IMR-90 (cell line): ENCODE measurements around the gene RGS3.

Experiments used
- BHLHE40 ChIP-seq: fragments of 150-350 bp; IDR thresholded peaks from 2 replicates; pipeline ENCODE4 v1.6.1; 2016; ENCODE audit warnings: mild to moderate bottlenecking, low read depth, low read length
- CEBPB ChIP-seq: IDR thresholded peaks from 2 replicates; pipeline ENCODE4 v1.6.1; 2012; ENCODE audit warnings: low read depth, low read length, improper control_type of control experiment
- CHD1 ChIP-seq: IDR thresholded peaks from 2 replicates; pipeline ENCODE4 v1.6.1; 2012; ENCODE audit warnings: low read depth, low read length, improper control_type of control experiment
- CTCF ChIP-seq: conservative IDR thresholded peaks from 2 replicates; pipeline ENCODE4 v1.5.1; 2012; ENCODE audit warnings: mild to moderate bottlenecking, low read depth, low read length, improper control_type of control experiment
- FOS ChIP-seq: fragments of 150-350 bp; IDR thresholded peaks from 2 replicates; pipeline ENCODE4 v1.6.1; 2016; ENCODE audit warnings: low read depth, low read length
- MAZ ChIP-seq: IDR thresholded peaks from 2 replicates; pipeline ENCODE4 v1.6.1; 2012; ENCODE audit warnings: low read depth, mild to moderate bottlenecking, low read length, improper control_type of control experiment, moderate library complexity, borderline replicate concordance
- MXI1 ChIP-seq: IDR thresholded peaks from 2 replicates; pipeline ENCODE4 v1.6.1; 2012; ENCODE audit warnings: low read depth, mild to moderate bottlenecking, low read length, moderate library complexity, borderline replicate concordance
- POLR2A ChIP-seq: IDR thresholded peaks from 2 replicates; pipeline ENCODE4 v1.6.1; 2012; ENCODE audit warnings: mild to moderate bottlenecking, low read depth, low read length
- RAD21 ChIP-seq: IDR thresholded peaks from 2 replicates; pipeline ENCODE4 v1.6.1; 2012; ENCODE audit warnings: low read length, improper control_type of control experiment
- RCOR1 ChIP-seq: IDR thresholded peaks from 2 replicates; pipeline ENCODE4 v1.6.1; 2012; ENCODE audit warnings: mild to moderate bottlenecking, low read length, improper control_type of control experiment; ENCODE audit not compliant: insufficient replicate concordance
- RFX5 ChIP-seq: IDR thresholded peaks from 2 replicates; pipeline ENCODE4 v1.8.0; 2012; ENCODE audit warnings: low read depth, mild to moderate bottlenecking, low read length, moderate library complexity
- SMC3 ChIP-seq: fragments of 150-350 bp; IDR thresholded peaks from 2 replicates; pipeline ENCODE4 v1.6.1; 2016; ENCODE audit warnings: low read depth, mild to moderate bottlenecking, antibody characterized with exemption, low read length, moderate library complexity
- TF ChIP-seq, protein P1 (sequence below): fragments of 150-350 bp; IDR thresholded peaks from 2 replicates; pipeline ENCODE4 v1.6.1; 2017; ENCODE audit warnings: mild to moderate bottlenecking, antibody characterized with exemption, low read length, low read depth

DNA sequence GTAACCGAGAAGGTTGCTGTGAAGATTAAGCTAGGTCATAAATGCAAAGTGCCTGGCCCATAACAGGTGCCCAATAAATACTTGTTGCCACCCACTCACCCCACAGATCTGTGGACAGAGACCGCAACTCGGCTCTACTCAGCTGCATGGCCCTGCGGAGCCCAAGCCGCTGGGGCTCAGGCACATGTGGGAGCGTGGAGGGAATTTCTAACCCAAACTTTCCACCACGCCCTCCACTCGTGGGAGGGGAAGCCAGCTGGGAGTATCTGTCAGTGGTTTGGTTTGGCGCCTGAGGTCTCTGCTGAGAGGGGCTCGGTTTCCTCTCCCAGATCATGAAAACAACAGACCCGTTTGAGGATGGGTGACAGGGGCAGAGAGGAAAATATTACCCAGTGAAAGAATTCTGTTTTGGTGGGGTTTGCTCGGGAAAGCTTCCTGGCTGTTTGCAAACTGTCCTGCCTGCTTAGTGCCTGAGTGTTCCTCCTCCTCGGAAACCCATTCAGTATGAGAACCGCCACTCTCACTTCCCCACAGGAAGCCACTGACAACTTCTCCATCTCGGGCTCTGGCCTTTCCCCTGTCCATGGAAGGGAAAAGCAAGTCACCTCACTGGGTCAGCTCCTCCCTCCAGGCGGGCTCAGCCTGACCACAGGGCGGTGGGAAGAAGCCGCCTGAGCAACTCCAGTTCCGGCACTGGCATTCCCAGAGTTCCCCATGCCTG is 60.1 kb downstream of the RGS3 start:
- TF ChIP-seq CTCF (no peak), POLR2A (no peak), FOS (no peak), CEBPB (no peak), RAD21 (no peak), SMC3 (no peak), MAZ (no peak), RCOR1 (no peak), BHLHE40 (no peak), MXI1 (no peak), CHD1 (no peak), RFX5 (no peak)
- TF ChIP-seq, protein P1, sequence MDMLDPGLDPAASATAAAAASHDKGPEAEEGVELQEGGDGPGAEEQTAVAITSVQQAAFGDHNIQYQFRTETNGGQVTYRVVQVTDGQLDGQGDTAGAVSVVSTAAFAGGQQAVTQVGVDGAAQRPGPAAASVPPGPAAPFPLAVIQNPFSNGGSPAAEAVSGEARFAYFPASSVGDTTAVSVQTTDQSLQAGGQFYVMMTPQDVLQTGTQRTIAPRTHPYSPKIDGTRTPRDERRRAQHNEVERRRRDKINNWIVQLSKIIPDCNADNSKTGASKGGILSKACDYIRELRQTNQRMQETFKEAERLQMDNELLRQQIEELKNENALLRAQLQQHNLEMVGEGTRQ = no peak
